HepG2 (cell line): ENCODE results near the gene FNDC3B. TPM values are rescaled to one million over a fixed set of nuclear protein-coding genes. Genes with fewer than 3 reads are reported as not detected.

ENCODE experiments used
- ATAC-seq: fragments of 200-7000 bp; cut with Tn5 transposase; 3 replicates; pipeline ENCODE4 v1.9.1; 2020; ENCODE audit warnings: mild to moderate bottlenecking, moderate library complexity
- BruUV-seq: library from RNA; stranded (reverse); fragments of 400-500 nt; replicated peaks from 2 replicates; lab custom pipeline; 2021; lab: Mats Ljungman, UMichigan
- CTCF ChIA-PET: fragments of 300-600 bp; formaldehyde crosslinking; extraction: SDS; loops from one replicate; lab custom pipeline; 2021; ENCODE audit warnings: low total read pairs, inconsistent platforms, low intra/inter-chr PET ratio; lab: Yijun Ruan, JAX
- POLR2A ChIA-PET: fragments of 350-600 bp; sonication (Branson Sonifier 250); formaldehyde crosslinking; loops from one replicate; lab custom pipeline; 2020; ENCODE audit warnings: antibody characterized with exemption, inconsistent platforms; lab: Yijun Ruan, JAX
- DNase-seq: peaks from one replicate; pipeline ENCODE4 v3.0.0-alpha.2; 2015; ENCODE audit warnings: low spot score
- FAIRE-seq: peaks from 3 replicates; lab custom pipeline; 2011; peaks lifted over from hg19 to GRCh38; lab: Jason Lieb, UNC
- H2AFZ ChIP-seq: one replicate; pipeline ENCODE4 v1.6.1; 2011; ENCODE audit warnings: low read length, inconsistent platforms
- H3K27ac ChIP-seq: fragments of 300-600 bp; 3 replicates; pipeline ENCODE4 v1.8.0; 2011; ENCODE audit warnings: mixed run types, mild to moderate bottlenecking, mixed read lengths, low read length, inconsistent platforms; ENCODE audit not compliant: insufficient read depth; ENCODE audit errors: extremely low read length
- H3K27me3 ChIP-seq, 2 experiments: fragments of 200-600 bp in 1 of 2; 2 replicates in 1 of 2; 3 replicates in 1 of 2; pipeline versions ENCODE4 v1.6.0 to v1.8.0; 2011; ENCODE audit warnings: low read length in 2 of 2, mild to moderate bottlenecking in 2 of 2, moderate library complexity in 2 of 2, inconsistent platforms in 1 of 2; ENCODE audit not compliant: insufficient read depth in 2 of 2, control insufficient read depth in 1 of 2
- H3K36me3 ChIP-seq, 2 experiments: fragments of 200-600 bp in 1 of 2; replicated peaks in 1 of 2; 2 replicates in 1 of 2; 3 replicates in 1 of 2; pipeline versions ENCODE4 v1.5.1 to v1.8.0; 2011; ENCODE audit warnings: low read length in 2 of 2, inconsistent platforms in 1 of 2; ENCODE audit not compliant: insufficient read depth in 2 of 2, control insufficient read depth in 1 of 2
- H3K4me1 ChIP-seq: 2 replicates; pipeline ENCODE4 v1.5.1; 2012; ENCODE audit warnings: low read length, inconsistent platforms; ENCODE audit not compliant: insufficient read depth
- H3K4me2 ChIP-seq: 2 replicates; pipeline ENCODE4 v1.6.0; 2011; ENCODE audit warnings: low read depth, low read length, inconsistent platforms
- H3K4me3 ChIP-seq, 3 experiments: fragments of 200-600 bp in 1 of 3; sonication (generic), shearing (Covaris generic) in 1 of 3; replicated peaks in 1 of 3; 2 replicates each; pipeline ENCODE4 v1.5.1; 2011 to 2016; ENCODE audit warnings: low read length in 3 of 3, inconsistent platforms in 2 of 3, low read depth in 2 of 3, mild to moderate bottlenecking in 2 of 3, control low read depth in 1 of 3, mixed read lengths in 1 of 3; ENCODE audit not compliant: insufficient read depth in 1 of 3
- H3K79me2 ChIP-seq: one replicate; pipeline ENCODE4 v1.6.1; 2011; ENCODE audit warnings: low read length, inconsistent platforms; ENCODE audit not compliant: insufficient read depth
- H3K9ac ChIP-seq: 2 replicates; pipeline ENCODE4 v1.6.0; 2011; ENCODE audit warnings: mild to moderate bottlenecking, low read depth, low read length, inconsistent platforms; ENCODE audit not compliant: insufficient read depth
- H3K9me3 ChIP-seq: 2 replicates; pipeline ENCODE4 v1.5.1; 2012; ENCODE audit warnings: mild to moderate bottlenecking, low read length
- H4K20me1 ChIP-seq: 2 replicates; pipeline ENCODE4 v1.6.0; 2011; ENCODE audit warnings: inconsistent platforms, mild to moderate bottlenecking, low read length, moderate library complexity; ENCODE audit not compliant: insufficient read depth
- DMAP1 ChIP-seq: IDR thresholded peaks from 2 replicates; pipeline ENCODE4 v1.6.1; 2016
- ELF4 ChIP-seq: sonication (generic); formaldehyde crosslinking; IDR thresholded peaks from 2 replicates; pipeline ENCODE4 v1.5.0; 2020; ENCODE audit warnings: missing genetic modification reagents, mild to moderate bottlenecking, moderate library complexity, borderline replicate concordance
- KLF16 ChIP-seq, 2 experiments: sonication (generic) in 1 of 2; formaldehyde crosslinking in 1 of 2; IDR thresholded peaks; 2 replicates each; pipeline versions ENCODE4 v1.6.1 to v1.8.0; 2016 to 2023; ENCODE audit warnings: missing genetic modification reagents in 2 of 2, missing compliant biosample characterization in 1 of 2
- NAIF1 ChIP-seq: sonication (generic); formaldehyde crosslinking; IDR thresholded peaks from 2 replicates; pipeline ENCODE4 v1.5.0; 2020; ENCODE audit warnings: mild to moderate bottlenecking, missing genetic modification reagents, borderline replicate concordance
- NCOA5 ChIP-seq: sonication (generic); formaldehyde crosslinking; IDR thresholded peaks from 2 replicates; pipeline ENCODE4 v1.4.0; 2020; ENCODE audit warnings: missing genetic modification reagents
- ONECUT2 ChIP-seq: sonication (generic); formaldehyde crosslinking; IDR thresholded peaks from 2 replicates; pipeline ENCODE4 v1.4.0; 2020; ENCODE audit warnings: missing genetic modification reagents
- ZNF234 ChIP-seq: sonication (generic); formaldehyde crosslinking; conservative IDR thresholded peaks from 2 replicates; pipeline ENCODE4 v1.5.1; 2020; ENCODE audit warnings: mild to moderate bottlenecking, missing genetic modification reagents
- ZNF317 ChIP-seq: sonication (generic); formaldehyde crosslinking; IDR thresholded peaks from 2 replicates; pipeline ENCODE4 v1.5.0; 2020; ENCODE audit warnings: mild to moderate bottlenecking, missing genetic modification reagents
- ZNF331 ChIP-seq: sonication (generic); formaldehyde crosslinking; IDR thresholded peaks from 2 replicates; pipeline ENCODE4 v1.4.0; 2020; ENCODE audit warnings: missing genetic modification reagents
- ZNF354B ChIP-seq: sonication (generic); formaldehyde crosslinking; IDR thresholded peaks from 2 replicates; pipeline ENCODE4 v1.8.0; 2022; ENCODE audit warnings: mild to moderate bottlenecking, missing genetic modification reagents
- ZNF780A ChIP-seq: sonication (generic); formaldehyde crosslinking; IDR thresholded peaks from 2 replicates; pipeline ENCODE4 v1.8.0; 2022; ENCODE audit warnings: mild to moderate bottlenecking, missing genetic modification reagents, moderate library complexity
- WGBS: methylation state at CpG from one replicate; pipeline ENCODE4 v1.1.6; 2017; ENCODE audit warnings: low lambda C conversion rate; 5-methylcytosine and 5-hydroxymethylcytosine counted together
- in situ Hi-C: cut with HindIII; loops from 2 replicates; pipeline ENCODE4 v1.10.0; 2017; ENCODE audit warnings: low pct_unique_long_range_greater_than_20kb; ENCODE audit not compliant: extremely low pct_ligation_motif_present
- intact Hi-C: fragments of 100-400 bp; cut with micrococcal nuclease; formaldehyde crosslinking; loops from one replicate; pipeline ENCODE4 v1.10.0; 2022; ENCODE audit not compliant: unreplicated experiment
- polyA plus RNA-seq, 8 experiments: library from polyadenylated mRNA; depleted of rRNA in 3 of 8; stranded (reverse) in 7 of 8; unstranded in 1 of 8; fragments of >200 nt; fragmentation: Illumina TruSeq in 4 of 8; extraction: Trizol in 4 of 8; gene quantifications; 2 replicates each; pipeline versions ENCODE4 v1.2.1 to v1.2.3, GENCODE V29; 2011 to 2016; ENCODE audit warnings: low read depth in 4 of 8, missing spikeins in 1 of 8, mixed read lengths in 1 of 8; ENCODE audit not compliant: insufficient read depth in 1 of 8
- total RNA-seq, 5 experiments: library from RNA; depleted of rRNA; stranded (reverse); fragments of >200 nt; fragmentation: Illumina TruSeq; extraction: Trizol; gene quantifications; 2 replicates each; pipeline ENCODE4 v1.2.3, GENCODE V29; 2016; ENCODE audit warnings: low read depth in 1 of 5
- TF ChIP-seq, protein P1 (sequence below): sonication (generic); formaldehyde crosslinking; IDR thresholded peaks from 2 replicates; pipeline ENCODE4 v1.4.0; 2020; ENCODE audit warnings: missing genetic modification reagents

The FNDC3B gene
- total and polyA plus RNA-seq, 2 of the 13 experiments (the other 11 are each of a cell fraction or from before 2014, with no cell fraction given): 74.8 to 103 TPM

DNA sequence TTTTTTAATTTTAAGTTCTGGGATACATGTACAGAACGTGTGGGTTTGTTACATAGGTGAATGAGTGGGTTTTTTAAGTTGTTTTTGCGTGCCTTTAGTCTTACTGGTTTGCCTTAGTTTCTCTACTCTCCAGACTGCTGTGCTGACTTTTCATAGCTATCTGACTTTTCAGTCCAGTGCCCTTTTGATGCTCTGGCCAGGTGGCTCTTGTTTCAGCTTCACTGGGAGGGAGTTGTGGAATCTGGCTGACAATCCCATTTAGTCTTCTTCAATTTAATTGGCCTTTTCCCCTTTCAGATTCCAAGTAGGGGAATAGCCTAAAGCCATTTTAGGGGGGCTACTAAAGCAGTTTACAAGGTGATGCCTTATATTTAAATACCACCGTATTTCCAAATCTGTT lies 30.1 kb downstream of the FNDC3B start:
- H3K9ac ChIP-seq: no peak overlapping the region
- no peak for ATAC-seq
- no peaks in the 10 kb centered on the region for H3K9me3 ChIP-seq
- WGBS: 84% methylated on average over 3 of the region's 3 CpGs
- in situ Hi-C loops (no loop called here), intact Hi-C loops (no loop called here)
- no peak overlapping the region for H3K4me3 ChIP-seq
- DNase-seq: no peak
- TF ChIP-seq ZNF780A (CRISPR knock-in tag) (no peak), ZNF354B (CRISPR knock-in tag) (no peak), ZNF234 (CRISPR knock-in tag) (no peak), NCOA5 (CRISPR knock-in tag) (no peak), NAIF1 (CRISPR knock-in tag) (no peak), ONECUT2 (CRISPR knock-in tag) (no peak), ELF4 (CRISPR knock-in tag) (no peak), DMAP1 (CRISPR knock-in tag) (no peak), KLF16 (CRISPR knock-in tag; IDR thresholded peaks at IDR 0.05) (no peak), ZNF317 (no peak), ZNF331 (CRISPR knock-in tag) (no peak)
- TF ChIP-seq, protein P1, sequence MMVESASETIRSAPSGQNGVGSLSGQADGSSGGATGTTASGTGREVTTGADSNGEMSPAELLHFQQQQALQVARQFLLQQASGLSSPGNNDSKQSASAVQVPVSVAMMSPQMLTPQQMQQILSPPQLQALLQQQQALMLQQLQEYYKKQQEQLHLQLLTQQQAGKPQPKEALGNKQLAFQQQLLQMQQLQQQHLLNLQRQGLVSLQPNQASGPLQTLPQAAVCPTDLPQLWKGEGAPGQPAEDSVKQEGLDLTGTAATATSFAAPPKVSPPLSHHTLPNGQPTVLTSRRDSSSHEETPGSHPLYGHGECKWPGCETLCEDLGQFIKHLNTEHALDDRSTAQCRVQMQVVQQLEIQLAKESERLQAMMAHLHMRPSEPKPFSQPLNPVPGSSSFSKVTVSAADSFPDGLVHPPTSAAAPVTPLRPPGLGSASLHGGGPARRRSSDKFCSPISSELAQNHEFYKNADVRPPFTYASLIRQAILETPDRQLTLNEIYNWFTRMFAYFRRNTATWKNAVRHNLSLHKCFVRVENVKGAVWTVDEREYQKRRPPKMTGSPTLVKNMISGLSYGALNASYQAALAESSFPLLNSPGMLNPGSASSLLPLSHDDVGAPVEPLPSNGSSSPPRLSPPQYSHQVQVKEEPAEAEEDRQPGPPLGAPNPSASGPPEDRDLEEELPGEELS (CRISPR knock-in tag): no peak
- H3K27ac ChIP-seq: no peak overlapping the region
- peaks cover 99% of the 10 kb centered on the region for H4K20me1 ChIP-seq
- CTCF ChIA-PET: no interaction called here
- no peak overlapping the region for H2AFZ ChIP-seq
- no peaks in the 10 kb centered on the region for H3K27me3 ChIP-seq
- no peak overlapping the region for H3K4me2 ChIP-seq
- peaks cover 99% of the 10 kb centered on the region for H3K79me2 ChIP-seq
- no peak for FAIRE-seq
- no TSS peak for BruUV-seq
- POLR2A ChIA-PET: no interaction called here
- peaks cover 9 to 72% of the 10 kb centered on the region in 2 experiments for H3K36me3 ChIP-seq
- peaks cover 100% of the 10 kb centered on the region for H3K4me1 ChIP-seq
